HG03520 (cell line): ENCODE measurements around the gene PMM2.

ENCODE experiments used
- ATAC-seq: cut with Tn5 transposase; IDR thresholded peaks from one replicate; pipeline ENCODE4 v1.9.1; 2021; ENCODE audit warnings: mild to moderate bottlenecking, moderate library complexity; ENCODE audit not compliant: unreplicated experiment

Gene PMM2

DNA sequence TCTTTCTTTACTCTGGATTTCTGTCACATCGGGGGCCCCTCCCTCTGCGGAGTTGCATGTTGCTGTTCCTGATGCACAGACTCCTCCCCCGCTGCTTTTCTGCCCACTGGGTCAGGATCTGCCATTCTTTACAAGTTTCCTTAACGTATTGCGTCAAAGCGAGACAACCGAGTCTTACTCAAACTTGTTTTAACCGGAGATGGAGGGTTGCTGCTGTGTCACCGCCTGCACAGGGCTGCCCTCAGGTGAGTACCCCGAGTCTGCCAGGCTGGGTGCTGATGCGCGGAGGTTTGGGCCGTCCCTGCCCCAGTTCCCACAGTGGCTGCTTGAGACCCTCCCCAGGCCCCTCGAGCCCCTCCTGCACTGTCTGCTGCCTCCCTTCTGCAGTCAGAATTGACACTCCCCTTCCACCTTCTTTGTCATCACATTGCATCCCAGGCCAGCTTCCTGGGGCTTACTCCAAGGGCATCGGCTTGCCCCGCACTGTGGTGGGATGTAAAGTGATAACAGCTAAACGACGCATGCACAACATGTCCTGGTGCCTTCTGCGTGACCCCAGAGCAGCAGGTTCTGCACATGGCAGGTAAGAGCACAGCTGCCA, 51.9 kb downstream of the PMM2 start:
- ATAC-seq: no peak

GRCh38 chr16:8850279-8850885, 52.7 kb downstream of the PMM2 start:
- ATAC-seq: no peak

- no peak for ATAC-seq
Observed at GRCh38 chr16:8851761-8852403, 54.2 kb downstream of the PMM2 start.

DNA sequence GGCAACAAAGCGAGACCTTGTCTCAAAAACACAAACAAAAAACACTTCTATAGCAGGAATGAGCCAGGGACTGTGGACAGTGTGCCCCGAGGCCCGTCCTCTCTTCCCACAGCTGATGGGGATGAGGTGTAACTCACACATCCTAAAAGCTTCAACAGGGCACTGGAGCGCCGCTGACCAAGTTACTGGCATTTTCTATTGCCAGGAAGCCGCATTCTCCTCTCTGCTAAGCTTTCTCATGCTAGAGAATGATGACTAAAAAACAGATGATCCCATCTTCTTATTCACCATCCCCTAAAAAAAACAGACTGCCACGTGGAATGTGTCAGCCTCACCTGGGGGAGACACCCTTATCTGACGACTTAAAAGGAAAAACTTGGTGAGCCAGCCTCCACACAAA, 54.9 kb downstream of the PMM2 start:
- no peak for ATAC-seq

DNA sequence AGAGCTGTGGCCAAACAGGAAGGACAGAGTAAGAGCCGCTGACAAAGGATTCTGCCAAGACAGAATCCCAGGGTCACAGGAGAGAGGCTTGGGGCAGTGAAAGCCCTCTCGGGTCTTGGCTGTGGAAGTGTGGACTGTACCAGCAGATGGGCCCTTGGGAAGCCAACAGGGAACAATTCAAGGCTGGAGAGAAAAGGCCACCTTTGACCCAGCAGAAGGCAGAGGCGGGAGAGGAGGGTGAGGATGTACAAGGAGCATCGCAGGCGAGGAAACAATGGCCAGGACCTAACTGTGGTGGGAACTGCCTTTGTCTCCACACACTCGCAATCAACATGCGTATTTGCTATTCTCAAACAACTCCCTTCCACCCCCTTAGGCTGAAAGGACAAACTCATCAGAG, 55.5 kb downstream of the PMM2 start:
- no peak for ATAC-seq

DNA sequence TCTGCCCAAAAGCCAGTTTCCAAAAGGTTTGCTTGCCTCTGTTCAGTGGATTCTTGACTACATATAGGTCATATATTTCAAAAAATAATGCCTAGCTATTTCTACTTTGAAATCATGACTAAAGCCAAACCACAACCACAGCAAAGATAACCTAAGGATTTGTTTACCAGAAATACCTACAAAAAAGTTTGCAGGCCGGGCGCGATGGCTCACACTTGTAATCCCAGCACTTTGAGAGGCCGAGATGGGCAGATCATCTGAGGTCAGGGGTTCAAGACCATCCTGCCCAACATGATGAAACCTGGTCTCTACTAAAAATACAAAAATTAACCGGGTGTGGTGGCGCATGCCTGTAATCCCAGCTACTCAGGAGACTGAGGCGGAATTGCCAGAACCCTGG, 56.0 kb downstream of the PMM2 start:
- no peak for ATAC-seq

GRCh38 chr16:8854298-8854948, 56.8 kb downstream of the PMM2 start:
- ATAC-seq: no peak

- ATAC-seq: no peak
Observed at GRCh38 chr16:8855051-8855786, 57.6 kb downstream of the PMM2 start.

DNA sequence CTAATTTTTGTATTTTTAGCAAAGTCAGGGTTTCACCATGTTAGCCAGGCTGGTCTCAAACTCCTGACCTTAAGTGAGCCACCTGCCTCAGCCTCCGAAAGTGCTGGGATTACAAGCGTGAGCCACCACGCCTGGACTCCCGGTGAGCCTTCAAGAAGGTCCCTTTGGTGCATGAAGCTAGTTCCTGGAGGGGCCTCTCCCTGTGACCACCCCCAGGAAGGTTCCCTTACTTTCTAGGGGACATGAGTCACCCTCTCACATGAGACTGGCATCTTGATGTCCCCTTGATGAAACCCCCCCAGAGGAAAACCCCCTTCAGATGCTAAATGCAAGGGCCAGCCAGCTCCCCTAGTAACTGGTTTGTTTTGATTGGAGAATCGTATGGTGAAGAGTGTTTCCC, 58.3 kb downstream of the PMM2 start:
- ATAC-seq: no peak

GRCh38 chr16:8858994-8859912, 61.6 kb downstream of the PMM2 start:
- ATAC-seq: no peak

DNA sequence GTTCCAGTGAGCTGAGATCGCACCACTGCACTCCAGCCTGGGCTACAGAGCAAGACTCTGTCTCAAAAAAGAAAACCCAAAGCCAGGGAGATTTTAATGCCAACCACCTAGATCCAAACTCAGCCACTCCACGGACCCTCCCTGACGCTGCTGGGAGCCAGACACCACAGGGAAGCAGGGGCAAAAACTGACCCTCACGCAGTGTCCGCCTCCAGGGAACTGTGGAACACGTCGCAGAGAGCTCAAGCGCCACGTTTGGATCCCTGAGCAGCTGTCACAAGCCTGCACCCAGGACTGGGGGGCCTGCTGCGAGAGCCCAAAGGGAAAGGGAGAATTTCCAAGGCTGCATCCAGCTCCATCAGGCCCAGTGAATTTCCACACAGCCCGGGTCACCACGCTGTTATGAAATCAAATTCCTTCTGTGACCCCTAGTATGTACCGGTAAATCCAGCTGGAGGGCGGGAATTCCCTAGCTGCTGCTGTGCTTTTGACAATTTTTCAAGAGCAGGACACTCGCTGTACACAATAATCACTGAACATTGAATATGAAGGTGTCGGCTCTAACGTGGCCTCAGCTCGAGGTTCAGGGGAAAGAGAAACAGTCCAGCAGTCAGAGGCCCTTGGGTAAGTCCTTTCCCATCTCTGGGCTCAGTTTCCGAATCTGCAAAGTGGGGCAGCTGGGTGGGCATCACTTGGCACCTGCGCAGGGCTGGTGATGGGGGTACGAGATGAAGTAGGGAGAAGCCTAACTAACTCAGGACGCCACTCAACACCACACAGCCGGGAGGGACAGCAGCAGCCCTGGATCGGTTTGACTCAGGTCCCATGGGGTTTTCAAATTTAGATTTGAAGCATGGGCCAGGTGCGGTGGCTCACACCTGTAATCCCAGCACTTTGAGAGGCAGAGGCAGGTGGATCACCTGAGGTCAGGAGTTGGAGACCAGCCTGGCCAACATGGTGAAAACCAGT, 62.6 kb downstream of the PMM2 start:
- no peak for ATAC-seq

DNA sequence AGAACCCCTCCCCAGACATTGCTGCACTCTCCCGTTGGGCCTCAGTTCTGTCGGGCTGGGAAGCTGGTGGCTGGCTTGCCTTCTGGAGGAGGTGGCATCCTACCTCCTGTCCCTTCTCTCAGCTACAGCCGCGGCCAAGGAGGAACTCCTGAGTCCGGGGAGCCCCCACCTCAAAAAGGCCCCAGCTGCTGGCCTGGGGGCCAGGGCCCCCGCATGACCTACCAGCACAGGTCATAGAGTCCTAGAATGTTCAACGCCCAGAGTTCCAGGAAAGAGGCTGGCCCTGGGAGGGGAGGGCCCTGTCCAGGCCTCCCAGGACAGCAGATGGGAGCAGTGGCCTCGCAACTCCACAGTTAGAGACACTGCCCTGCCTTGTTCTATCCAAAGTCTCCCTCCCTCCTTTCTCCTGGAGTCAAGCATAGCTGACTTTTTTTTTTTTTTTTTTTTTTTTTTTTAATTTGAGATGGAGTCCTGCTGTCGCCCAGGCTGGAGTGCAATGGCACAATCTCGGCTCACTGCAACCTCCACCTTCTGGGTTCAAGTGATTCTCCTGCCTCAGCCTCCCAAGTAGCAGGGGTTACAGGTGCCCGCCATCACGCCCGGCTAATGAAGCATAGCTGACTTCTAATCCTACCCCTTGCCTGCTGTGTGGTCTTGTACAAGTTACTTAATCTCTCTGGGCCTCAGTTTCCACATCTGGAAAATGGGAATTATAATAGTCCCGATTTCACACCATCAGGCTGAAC, 64.1 kb downstream of the PMM2 start:
- no peak for ATAC-seq

DNA sequence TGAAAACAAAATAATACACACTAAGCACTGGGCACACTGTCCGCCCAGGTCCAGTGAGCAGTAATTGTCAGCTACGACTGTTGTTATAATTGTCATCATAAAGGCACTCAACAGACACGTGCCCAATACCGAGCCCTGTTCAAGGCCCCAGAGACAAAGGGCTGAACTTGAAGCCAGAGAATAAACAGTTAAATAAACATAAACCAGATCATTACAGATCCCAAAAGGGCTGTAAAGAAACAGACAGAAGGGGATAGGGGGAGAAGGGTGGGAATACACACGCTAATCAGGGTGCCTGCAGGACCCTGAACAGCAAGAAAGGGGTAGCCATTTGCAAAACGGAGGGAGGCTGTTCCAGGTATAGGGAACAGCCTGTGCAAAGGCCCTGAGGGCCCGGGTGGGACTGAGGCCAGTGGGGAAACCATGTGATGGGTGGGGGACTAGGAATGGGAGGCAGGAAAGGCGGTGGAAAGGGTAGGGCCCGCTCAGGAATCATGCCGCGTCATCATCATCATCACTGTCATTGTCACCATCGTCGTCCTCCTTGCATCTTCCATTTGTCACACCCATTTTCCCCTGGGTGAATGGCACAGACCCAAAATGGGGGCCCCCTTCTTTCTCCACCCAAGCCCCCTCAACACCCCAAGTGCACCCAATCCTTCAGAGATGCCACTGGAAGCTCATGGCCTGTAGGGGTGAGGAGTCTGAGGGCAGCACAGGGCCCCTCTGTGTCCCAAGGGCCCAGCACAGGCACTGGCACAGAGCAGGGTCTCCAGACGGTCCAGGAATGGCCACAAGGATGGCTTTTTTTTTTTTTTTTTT, 64.9 kb downstream of the PMM2 start:
- ATAC-seq: no peak

DNA sequence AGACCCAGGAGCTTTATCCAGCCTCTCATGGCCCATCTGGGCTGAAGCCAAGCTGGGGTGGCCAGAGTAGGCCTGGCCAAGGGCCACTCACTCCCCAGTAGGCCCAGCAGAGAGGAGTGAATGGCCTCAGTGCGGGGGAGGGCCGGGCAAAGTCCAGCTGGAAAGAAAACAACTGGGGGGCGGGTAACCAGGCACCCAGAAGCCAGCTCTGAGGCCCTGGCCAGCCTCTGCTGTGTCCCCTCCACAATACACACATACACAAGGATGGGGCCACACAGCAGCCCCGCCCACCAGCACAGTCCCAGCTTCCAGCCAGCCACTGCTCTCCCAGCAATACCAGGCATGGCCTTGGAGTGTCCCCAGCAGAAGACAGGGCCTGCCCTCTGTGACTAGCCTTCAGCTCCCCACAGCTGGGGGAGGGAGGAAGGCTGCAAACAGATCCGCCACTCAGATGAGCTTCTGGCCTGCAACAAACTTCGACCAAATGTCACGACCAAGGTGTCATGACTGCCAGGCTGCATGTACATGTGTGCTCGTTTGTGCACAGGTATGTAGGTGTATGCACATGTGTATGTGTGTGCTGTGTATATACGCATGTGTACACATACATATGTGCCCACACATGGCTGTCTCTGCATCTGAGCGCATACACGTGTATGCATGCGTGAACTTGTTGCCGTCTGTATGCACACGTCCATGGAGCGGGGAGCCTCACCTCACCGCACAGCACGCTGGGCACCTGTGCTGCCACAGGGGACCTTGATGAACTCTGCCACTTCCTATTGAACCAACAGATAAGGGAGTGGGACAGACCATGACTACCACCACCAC, 66.2 kb downstream of the PMM2 start:
- ATAC-seq: no peak

DNA sequence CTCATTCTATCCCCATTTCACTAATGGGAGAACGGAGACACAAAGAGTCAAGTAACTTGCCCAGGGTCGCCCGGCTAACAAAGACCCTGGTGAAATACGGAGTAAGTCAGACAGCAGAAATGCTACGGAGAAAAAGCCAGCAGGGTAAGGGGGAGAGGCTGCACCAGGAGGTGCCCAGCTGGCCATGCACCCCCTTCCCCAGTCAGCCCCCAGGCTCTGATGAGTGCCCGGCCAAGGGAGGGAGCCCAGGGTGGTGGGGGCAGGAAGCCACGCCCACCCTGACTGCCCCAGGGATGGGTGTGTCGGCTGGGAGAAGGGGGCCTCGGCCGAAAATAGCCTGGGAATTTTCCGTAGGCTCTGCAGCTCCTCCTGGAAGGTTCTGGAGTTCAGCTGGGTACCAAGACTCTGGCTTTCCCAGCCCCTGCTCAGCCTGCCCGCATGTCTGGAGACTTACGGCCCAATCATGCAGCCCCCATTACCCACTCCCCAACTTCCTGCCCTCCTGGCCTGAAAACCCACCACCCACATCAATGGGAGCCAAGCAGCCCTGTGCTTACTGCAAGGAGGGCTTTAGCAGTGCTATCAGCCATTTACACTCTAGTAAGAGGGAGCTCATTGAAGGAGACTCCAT, 67.0 kb downstream of the PMM2 start:
- ATAC-seq: no peak

DNA sequence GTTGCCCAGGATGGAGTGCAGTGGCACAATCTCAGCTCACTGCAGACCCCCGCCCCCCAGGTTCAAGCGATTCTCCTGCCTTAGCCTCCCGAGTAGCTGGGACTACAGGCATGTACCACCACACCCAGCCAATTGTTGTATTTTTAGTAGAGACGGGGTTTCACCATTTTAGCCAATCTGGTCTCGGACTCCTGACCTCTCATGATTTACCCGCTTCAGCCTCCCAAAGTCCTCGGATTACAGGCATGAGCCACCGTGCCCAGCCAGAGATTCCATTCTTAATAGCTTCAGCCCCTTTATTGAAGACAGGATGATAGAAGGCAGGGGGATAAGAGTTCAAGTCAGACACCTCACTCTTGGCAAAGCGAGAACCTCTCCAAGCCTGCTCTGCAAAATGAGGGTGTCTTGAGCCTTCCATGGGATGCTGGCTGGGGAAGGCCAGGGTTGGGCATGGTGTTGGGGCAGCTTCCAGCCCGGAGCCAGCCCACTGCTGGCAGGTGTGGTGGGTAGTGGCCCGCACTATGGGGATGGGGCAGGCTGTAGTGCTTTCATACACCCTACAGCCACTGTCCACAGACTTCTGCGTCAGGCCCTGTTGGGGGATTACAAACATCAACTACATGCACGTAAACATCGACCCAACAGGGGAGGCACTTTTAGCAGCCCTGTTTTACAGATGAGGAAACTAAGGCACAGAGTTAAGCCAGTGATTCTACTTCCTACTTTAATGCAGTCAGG, 67.7 kb downstream of the PMM2 start:
- no peak for ATAC-seq
